Stimulated activated CD8-positive, alpha-beta memory T cell treated with anti-CD3 and anti-CD28 coated beads, Interleukin-15, amount 100 ng/mL, for 48 hours (primary cell): Measurements from ENCODE around the gene HOXC5.
"Not testable (repeated sequence)": the region's sequence is repeated elsewhere in the genome, so short reads cannot be mapped to it uniquely, and the experiment has no call there.

Experiments used
- DNase-seq, 2 donors: peaks; one replicate each; pipeline ENCODE4 v3.0.0-alpha.2; 2020; ENCODE audit warnings: low read depth in 2 of 2

HOXC5 gene

GRCh38 chr12:54033980-54034784, 1.3 kb downstream of the HOXC5 start:
- no peak for DNase-seq

GRCh38 chr12:54034785-54035310, 2.0 kb downstream of the HOXC5 start:
- DNase-seq = no peak

- no peak for DNase-seq
These were observed 2.9 kb downstream of the HOXC5 start for GRCh38 chr12:54035568-54036264.

DNA sequence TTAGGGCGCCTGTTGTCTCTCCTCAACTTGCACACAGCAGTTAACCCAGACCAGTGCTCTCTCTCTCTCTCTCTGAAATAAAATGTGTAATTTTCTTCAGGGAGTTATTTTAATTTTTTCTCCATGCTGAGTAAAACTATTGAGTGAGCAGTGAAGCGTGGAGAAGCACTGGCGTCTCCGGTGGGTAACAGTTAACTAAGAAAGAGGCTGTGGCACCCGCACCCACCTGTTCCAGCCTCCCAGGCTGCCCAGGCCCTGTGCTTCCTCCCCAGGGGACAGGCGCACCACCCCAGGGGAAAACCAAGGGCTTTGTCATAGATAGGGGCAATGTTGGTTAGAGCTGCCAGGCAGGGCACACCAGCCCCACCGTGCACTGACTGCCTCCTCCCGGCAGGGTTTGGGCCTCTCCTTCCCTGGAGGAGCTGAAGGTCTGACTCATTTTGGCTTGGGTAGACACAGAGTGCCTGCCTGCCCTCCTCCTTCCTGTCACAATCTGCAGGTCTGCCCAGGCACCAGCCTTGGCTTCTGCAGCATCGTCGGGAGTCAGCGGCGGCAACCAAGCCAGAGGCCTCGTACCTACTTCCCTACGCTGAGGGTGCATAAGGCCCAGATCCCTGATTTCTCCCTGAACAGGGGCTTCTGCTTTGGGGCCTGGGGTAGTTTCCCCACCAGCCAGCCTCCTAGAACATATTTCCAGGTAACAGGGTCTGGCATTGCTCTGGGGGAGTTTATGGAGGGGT, 3.9 kb downstream of the HOXC5 start:
- DNase-seq = no peak

- DNase-seq = no peak
These were observed 4.8 kb downstream of the HOXC5 start for GRCh38 chr12:54037360-54038283.

DNA sequence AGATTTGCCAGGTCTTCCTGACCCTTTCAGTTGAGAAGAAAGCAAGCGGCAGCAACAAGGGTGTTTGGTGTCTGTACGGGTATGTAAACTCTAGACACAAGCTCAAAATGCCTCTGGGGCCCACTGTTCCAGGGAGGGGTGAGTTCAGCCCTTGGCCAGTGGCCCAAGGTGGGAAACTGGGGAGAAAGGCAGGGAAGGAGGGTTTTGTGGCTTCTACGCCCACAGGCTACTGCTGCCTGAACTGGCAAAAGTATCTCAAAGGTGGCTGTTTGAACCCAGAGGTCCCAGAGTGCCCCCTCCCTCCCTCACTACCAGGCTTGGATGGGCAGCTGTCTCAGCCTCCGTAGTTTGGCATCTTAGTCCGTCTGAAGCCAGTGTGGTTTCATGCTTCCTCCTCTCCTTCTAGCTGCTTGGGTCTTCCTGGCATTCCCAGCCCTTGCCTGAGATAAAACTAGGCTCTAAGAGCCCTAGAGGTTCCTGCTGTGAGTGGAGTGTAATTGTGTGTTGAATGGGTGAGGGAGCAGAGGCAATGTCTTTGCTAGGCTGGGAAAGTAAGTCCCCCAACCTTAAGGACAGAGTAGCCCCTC, 5.5 kb downstream of the HOXC5 start:
- no peak for DNase-seq

GRCh38 chr12:54038871-54039414, 6.1 kb downstream of the HOXC5 start:
- DNase-seq = no peak

DNA sequence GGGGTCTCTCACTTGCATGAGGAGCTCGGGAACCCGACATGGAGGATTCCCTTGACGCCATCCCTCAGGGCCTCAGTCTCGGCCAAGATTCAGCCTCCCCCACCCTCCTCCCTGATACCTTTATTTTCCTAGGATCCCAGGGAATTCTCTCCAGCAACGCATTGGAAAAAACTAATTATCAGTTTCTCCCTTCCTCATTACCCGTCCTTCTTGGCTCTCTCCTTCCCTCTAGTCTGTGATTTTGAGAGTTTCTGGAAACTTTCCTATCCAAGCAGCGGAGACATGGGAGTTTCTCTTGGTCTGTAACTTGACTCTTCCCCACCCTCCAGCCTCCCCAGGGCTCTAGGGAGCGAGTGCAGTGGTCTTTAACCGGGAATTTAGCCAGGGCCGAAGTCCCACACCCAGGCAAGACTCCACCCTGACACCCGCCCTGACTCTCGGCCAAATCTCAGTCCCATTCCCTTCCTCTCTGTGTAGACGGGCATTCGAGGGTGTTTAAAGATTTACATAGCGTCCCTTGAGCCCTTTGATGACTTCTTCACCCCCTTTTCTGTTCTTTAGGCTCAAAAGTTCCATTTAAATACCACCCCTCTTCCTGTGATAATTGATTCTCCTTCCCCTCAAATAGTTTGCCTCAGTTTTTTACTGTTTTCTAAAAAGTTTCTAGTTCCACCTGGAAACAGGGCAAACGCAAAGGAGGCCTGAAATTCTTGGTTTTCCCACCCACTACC, 6.7 kb downstream of the HOXC5 start:
- no peak for DNase-seq

DNA sequence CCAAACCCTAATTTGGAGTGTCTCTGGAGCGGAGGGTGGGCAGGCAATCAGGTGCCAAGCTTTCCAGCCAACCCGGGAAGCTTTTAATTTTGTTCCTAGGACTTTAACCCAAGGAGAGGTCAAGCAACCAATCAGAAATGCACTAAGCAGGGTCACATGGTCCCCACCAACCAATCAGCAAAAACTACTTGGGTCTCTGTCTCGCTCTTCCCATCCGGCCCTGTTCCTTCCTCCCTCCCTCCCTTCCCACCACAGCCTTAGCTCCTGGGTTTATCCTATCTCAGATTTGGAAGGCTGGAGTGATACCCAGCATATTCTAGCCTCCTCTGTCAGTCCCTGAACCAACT, 7.3 kb downstream of the HOXC5 start:
- no peak for DNase-seq

DNA sequence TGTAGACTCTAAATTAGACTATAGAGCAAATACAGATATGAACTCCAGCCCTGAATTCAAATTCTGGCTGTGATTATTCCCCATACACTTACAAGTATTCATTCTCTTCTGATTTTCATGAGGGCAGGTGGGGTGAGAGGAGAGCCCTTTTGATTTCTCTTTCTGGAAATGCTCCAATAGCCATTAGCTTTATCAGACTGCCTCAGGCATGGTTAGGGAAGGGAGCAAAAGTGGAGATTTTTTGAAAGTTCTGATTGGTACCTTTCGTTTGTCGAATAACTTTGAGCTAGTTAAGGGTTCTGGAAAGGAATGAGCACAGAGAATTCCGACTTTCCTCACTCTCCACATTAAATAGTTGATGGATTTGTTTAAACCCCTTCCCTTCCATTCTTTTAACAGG, 7.8 kb downstream of the HOXC5 start:
- no peak for DNase-seq

DNA sequence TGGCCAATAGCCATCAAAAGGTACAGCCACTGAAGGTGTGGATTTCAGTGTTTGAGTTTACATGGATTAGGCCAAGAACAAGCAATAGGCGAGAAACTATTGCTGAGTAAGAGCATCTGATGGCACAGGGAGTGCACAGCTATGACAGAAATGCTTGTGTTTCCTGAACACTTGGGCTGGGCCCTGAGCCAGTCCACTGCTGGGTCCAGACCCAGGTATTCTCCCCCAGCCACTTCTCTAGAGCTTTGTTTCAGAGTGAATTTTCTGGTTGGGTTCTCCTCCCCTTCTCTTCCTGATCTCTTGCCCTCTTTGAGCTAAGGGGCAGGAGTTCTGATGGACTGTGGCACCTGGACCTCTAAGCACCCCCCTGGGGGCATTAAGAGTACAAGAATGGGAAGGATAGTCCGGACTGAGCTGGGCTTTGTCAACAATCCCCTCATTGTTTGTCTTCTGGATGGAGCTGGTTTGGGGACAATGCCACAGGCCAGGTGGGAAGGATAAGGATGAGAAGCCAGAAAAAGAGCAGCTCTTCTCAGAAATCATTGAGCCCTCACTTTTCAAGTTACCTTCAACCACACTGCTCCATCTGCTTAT, 8.3 kb downstream of the HOXC5 start:
- no peak for DNase-seq

- DNase-seq = not testable (repeated sequence)
These were observed 9.2 kb downstream of the HOXC5 start for GRCh38 chr12:54042033-54042432.

DNA sequence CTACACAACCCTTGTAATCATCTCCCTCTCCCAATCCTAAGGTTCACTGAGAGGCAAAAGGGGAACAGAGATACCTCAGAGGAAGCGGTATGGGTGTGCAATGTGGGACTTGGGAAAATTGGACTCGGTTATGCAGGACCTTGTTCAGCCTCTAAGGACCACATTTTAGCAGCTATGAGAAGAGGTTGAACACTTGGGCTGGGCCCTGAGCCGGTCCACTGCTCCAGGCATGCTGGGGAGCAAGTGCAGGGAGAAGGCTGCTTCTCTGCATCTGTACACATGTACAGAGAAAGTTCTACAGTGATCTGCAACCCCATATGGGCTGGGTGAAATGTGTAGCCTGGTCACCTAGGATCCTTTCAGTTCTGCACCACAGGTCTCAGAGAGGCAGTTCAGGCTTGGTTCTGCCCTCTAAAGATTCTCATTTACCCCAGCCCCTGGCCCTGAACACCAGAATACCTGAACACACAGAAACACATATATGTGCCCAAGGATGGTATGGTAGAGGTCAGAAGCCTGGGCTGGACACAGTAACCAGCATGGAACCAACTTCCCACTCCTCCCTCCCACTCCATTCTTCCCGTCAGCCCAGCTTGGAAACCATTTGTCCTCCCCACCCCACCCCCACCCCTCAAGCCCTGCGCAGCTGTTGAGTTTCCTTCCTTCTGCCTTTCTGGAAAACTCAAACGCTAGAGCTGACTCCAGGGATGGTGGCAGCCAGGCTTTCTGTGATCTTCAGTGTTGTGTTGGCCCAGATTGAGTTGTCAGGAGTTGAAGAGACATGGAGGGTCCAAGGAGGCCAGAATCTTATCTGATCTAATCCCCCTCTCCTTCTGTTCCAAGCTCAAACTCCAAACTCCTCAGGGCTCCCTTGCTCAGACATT, 10.4 kb downstream of the HOXC5 start:
- no peak for DNase-seq

DNA sequence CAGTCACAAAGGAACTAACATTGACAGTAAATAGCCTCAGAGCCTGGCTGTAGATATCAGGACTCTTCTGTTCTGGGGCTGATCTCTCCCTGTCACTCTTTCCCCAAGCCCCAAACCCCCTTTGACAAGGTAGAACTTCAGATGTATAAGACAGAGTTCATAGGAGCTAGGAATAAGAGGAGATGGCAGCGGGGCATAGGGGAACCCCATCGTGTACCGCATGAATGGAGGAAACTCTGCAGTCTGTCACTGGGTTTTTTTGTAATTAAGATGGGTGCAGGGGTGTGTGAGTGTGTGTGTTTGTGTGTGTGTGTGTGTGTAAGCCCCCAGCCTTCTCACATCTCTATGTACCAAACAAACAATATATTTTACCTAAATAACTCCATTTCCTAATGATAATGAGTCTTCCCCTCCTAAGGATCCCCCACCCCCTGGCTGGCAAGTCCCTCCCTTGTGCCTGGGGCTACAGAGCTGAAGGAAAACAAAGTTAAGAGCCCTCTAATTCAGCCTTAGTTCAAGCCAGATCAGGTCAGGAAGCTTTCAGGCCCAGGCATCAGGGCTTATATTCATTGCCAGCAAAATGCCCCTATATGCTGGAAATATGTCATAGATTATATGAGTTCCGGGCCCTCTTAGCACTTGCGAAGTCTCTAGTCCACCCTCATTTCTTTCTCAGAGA, 11.7 kb downstream of the HOXC5 start:
- no peak for DNase-seq

GRCh38 chr12:54045401-54045800, 12.6 kb downstream of the HOXC5 start:
- no peak for DNase-seq

DNA sequence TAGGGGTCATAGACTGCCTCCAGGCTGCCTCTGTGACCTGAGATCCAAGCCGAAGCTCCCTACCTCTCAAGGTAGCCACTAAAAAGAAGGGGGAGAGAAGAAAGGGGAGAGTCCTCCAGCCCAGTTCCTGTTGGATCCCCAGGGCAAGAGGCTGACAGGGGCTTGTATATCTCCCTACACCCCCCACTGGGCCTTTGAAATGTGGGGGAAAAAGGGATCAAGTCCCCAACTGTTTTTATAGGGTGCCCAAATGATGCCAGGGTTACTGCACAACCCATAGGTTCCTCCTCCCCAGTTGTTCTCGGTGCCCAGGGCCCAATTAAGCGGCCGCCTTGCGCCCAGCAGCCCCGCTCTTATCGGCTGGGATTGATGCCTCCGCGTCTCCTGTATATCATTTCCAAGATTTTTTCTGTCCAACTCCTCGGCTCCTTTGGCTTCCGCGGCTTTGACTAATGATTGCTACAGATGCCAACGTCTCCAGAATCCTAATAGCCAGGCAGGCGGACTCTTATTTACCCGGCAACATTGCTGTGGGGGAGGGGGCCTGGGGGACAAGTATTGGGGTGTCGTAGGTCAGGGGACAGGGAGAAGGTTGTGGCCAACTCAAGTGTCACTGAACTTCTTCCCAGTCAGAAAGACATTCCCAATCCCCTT, 13.1 kb downstream of the HOXC5 start:
- DNase-seq = no peak

DNA sequence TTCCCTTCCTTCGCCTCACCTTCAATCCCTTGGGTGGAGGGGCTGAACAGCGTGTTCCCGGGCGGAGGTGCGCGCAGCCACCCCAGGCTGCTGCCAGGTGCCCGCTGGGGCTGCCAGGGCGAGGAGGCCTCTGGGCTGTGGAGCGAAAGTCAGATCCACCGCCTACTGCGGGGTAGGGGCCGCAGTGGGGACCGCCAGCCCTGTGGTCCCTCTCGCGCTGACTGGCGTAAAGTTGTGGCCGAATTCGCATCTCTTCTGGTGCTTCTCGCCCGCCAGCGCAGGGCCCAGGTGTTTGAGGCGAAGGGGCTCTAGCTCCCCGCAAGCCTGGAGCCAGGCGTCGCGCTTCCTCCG, 13.9 kb downstream of the HOXC5 start:
- no peak for DNase-seq
